Measurements from ENCODE around the gene CAPZB.

The CAPZB gene

DNA sequence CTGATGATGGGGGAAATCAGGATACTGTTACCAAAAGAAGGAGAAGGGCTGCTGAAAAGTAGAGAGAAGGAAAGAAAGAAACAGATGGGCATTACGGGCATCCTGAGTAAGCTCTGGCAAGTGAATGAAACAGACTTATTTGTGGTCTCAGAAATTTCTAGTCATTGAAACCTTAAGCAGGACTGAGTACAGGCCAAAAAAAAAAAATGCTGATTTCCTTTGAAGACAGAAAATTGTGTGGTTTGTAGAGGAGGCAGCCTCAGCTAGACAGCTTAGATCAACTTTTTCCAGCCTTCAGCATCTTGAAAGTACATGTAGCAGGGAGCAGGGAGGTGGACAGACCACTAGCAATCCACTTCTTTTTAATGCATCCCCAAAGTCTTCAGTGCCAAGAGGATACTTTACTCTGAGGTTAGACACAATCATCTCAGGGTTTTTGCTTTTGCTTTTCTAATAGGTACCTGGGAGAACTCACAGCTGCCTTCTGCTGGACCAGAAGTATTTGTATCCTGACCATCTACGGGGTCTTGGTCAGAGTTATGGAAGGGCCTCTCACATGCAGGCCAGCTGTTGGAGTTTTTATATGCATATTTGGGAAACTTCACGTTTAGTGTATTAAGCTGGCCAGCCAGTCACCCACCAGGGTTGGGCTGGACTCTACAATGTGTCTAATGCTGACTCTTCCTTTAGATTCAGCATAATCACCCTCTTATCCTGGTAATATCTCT is 10.6 kb upstream of the CAPZB start:
- Histone ChIP-seq H3K4me3 (ENCODE audit: low read length) (no peak overlapping the region), H3K4me2 (ENCODE audit: low read length) (no peak overlapping the region), H3K4me1 (ENCODE audit: control insufficient read depth, insufficient read depth, low read length) (no peaks in the 10 kb centered on the region), H3K36me3 (ENCODE audit: insufficient read depth, low read length) (no peaks in the 10 kb centered on the region), H3K9ac (ENCODE audit: low read depth, low read length) (no peak overlapping the region), H3K9me3 (replicated peaks; ENCODE audit: low read length) (no peaks in the 10 kb centered on the region), H3K27me3 (ENCODE audit: control insufficient read depth, insufficient read depth, low read length) (no peaks in the 10 kb centered on the region)

DNA sequence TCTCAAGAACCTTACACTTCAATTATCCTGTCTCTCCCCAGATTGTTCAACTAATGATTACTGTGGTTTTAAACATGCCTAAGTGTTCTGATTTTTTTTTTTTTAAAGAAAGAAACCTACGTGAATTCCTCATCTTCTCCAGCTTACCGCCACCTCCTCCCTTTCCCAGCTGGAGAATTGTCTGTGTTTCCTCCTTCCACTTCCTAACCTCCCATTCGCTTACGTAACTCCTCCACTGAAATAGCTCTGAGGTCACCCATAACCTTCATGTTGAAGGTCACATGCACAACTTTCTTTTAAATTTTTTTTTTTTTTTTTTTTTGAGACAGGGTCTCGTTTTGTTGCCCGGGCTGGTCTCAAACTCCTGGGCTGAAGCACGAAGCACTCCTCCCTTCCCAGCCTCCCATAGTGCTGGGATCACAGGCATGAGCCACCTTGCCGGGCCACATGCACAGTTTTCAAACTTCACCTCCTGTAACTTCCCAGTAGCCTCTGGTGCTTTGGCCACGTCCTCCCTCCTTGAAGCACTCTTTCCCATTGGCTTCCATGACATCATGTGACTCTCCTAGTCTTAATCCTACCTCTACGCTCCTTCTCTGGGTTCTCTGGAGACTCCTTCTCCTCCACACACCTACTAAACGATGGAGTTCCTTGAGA is 9.8 kb upstream of the CAPZB start:
- Histone ChIP-seq H3K36me3 (ENCODE audit: insufficient read depth, low read length) (no peaks in the 10 kb centered on the region), H3K4me2 (ENCODE audit: low read length) (no peak overlapping the region), H3K9ac (ENCODE audit: low read depth, low read length) (no peak overlapping the region), H3K4me1 (ENCODE audit: control insufficient read depth, insufficient read depth, low read length) (no peaks in the 10 kb centered on the region), H3K9me3 (replicated peaks; ENCODE audit: low read length) (no peaks in the 10 kb centered on the region), H3K4me3 (ENCODE audit: low read length) (no peak overlapping the region), H3K27me3 (ENCODE audit: control insufficient read depth, insufficient read depth, low read length) (no peaks in the 10 kb centered on the region)

DNA sequence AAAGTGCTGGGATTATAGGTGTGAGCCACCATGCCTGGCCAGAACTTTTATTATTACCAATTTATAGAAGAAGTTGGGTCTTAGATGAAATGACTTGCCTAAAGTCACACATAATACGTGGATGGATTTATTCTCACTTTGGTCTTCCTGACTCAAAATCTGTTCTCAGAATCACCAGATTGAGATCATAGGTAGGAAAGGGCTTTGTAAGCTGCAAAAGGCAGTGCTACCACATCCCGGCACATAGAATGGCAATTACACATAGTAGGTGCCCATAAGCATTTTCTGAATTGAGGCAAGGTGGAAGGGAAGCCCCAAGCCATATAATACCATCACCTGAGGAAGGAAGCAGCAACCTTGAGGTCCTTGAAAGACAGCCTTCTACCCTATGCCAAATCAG is 8.2 kb upstream of the CAPZB start:
- Histone ChIP-seq H3K4me1 (ENCODE audit: control insufficient read depth, insufficient read depth, low read length) (no peaks in the 10 kb centered on the region), H3K9me3 (replicated peaks; ENCODE audit: low read length) (no peaks in the 10 kb centered on the region), H3K27me3 (ENCODE audit: control insufficient read depth, insufficient read depth, low read length) (no peaks in the 10 kb centered on the region), H3K36me3 (ENCODE audit: insufficient read depth, low read length) (no peaks in the 10 kb centered on the region), H3K4me3 (ENCODE audit: low read length) (no peak overlapping the region), H3K4me2 (ENCODE audit: low read length) (no peak overlapping the region), H3K9ac (ENCODE audit: low read depth, low read length) (no peak overlapping the region)

DNA sequence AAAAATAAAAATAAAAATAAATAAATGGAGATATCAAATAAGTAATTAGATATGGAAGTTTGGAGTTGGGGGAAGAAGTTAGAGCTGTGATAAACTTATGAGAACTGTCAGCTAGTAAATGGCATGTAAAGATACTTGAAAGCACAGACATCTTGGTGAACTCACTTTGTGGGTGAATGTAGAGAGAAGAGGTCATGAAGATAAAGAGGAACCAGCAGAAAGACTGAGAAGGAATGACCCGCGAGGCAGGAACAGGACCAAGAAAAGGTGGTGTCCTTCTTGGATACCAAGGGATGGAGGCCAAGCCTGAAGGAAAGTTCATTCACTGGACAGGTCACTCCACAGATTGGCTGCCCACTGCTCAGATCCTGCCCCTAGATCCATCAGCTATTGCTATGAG is 4.7 kb upstream of the CAPZB start:
- Histone ChIP-seq H3K27me3 (ENCODE audit: control insufficient read depth, insufficient read depth, low read length) (no peaks in the 10 kb centered on the region), H3K36me3 (ENCODE audit: insufficient read depth, low read length) (no peaks in the 10 kb centered on the region), H3K4me1 (ENCODE audit: control insufficient read depth, insufficient read depth, low read length) (peaks cover 8% of the 10 kb centered on the region), H3K4me3 (ENCODE audit: low read length) (no peak overlapping the region), H3K9ac (ENCODE audit: low read depth, low read length) (no peak overlapping the region), H3K9me3 (replicated peaks; ENCODE audit: low read length) (no peaks in the 10 kb centered on the region), H3K4me2 (ENCODE audit: low read length) (no peak overlapping the region)

DNA sequence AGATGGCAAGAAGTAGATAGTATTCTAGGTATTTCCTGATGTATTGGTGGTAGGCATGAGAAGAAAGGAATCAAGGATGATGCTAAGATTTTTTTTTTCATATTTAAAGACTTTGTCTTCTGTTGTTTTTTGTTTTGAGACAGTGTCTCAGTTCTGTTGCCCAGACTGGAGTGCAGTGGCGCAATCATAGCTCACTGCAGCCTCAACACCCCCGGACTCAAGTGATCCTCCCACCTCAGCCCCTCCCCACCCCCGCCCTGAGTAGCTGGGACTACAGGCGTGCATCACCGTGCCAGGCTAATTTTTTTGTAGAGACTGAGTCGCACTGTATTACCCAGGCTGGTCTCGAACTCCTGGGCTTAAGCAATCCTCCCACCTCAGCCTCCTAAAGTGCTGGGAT is 2.8 kb upstream of the CAPZB start:
- peaks cover 20% of the 10 kb centered on the region for H3K4me1 ChIP-seq (ENCODE audit: control insufficient read depth, insufficient read depth, low read length)

DNA sequence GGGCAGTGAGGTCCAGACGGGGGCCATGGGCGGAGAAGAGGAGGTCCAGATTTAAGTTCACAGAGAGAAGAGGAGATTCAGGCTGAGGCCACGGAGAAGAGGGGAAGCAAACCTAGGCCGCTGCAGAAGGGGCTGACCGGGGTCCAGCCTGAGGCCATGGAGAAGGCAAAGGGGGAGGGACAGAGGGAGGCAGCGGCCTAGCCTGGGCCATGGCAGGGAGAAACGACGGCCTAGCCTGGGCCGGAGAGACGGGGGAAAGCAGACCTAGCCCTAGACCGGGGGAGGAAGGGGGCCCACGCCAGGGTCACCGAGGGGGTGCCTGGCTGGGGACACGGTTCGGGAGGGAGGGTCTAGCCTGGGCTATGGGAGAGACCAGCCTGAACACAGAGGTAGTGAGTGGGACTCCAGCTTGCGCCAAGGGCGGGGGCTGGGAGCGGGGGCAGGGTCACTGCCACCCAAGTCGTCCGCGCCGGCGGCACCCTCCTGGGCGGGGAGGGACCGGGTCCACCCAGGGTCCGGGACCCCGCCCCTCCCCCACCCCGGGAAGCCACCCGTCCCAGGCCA is 459 bp downstream of the CAPZB start:
- H3K9me3 ChIP-seq (replicated peaks; ENCODE audit: low read length) = no peaks in the 10 kb centered on the region
- peaks cover 23% of the 10 kb centered on the region for H3K36me3 ChIP-seq (ENCODE audit: insufficient read depth, low read length)
- peak overlapping the region; percentile 99 for H3K4me3 ChIP-seq (ENCODE audit: low read length)
- no peaks in the 10 kb centered on the region for H3K27me3 ChIP-seq (ENCODE audit: control insufficient read depth, insufficient read depth, low read length)
- H3K4me1 ChIP-seq (ENCODE audit: control insufficient read depth, insufficient read depth, low read length) = peaks cover 39% of the 10 kb centered on the region
- peak overlapping the region; percentile 98 for H3K9ac ChIP-seq (ENCODE audit: low read depth, low read length)
- peak overlapping the region; percentile 98 for H3K4me2 ChIP-seq (ENCODE audit: low read length)

More for the DNA sequence above, 2.8 kb upstream of the CAPZB start:
- no peak overlapping the region for H3K9ac ChIP-seq (ENCODE audit: low read depth, low read length)
- no peak overlapping the region for H3K4me3 ChIP-seq (ENCODE audit: low read length)
- H3K27me3 ChIP-seq (ENCODE audit: control insufficient read depth, insufficient read depth, low read length) = no peaks in the 10 kb centered on the region
- H3K36me3 ChIP-seq (ENCODE audit: insufficient read depth, low read length) = peaks cover 9% of the 10 kb centered on the region
- no peak overlapping the region for H3K4me2 ChIP-seq (ENCODE audit: low read length)
- no peaks in the 10 kb centered on the region for H3K9me3 ChIP-seq (replicated peaks; ENCODE audit: low read length)

DNA sequence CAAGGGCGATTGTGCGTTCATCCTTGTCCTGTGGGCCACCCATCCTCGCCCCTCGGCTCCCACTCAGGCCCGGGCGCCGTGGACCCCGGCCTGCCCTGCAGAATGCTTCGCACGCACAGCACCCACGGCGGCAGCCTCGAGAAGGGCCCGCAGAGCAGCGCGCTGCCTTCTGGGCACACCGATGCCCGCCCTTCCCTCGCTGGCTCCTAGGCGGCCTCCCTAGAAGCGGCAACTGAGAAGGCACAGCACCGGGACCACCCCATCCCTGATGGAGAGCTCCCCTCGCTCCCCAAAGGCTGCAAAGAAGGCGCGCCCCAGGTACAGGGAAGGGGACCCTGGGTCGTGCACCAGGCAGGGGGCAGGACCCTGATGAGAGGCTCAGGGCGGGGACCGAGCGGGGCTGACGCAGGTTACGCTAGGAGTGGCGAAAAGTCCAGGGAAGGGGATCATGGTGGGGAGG is 971 bp downstream of the CAPZB start:
- no peaks in the 10 kb centered on the region for H3K9me3 ChIP-seq (replicated peaks; ENCODE audit: low read length)
- H3K27me3 ChIP-seq (ENCODE audit: control insufficient read depth, insufficient read depth, low read length) = no peaks in the 10 kb centered on the region
- peaks cover 39% of the 10 kb centered on the region for H3K4me1 ChIP-seq (ENCODE audit: control insufficient read depth, insufficient read depth, low read length)
- H3K4me3 ChIP-seq (ENCODE audit: low read length) = peak overlapping the region; percentile 99
- peak overlapping the region; percentile 98 for H3K9ac ChIP-seq (ENCODE audit: low read depth, low read length)
- peaks cover 23% of the 10 kb centered on the region for H3K36me3 ChIP-seq (ENCODE audit: insufficient read depth, low read length)
- H3K4me2 ChIP-seq (ENCODE audit: low read length) = peak overlapping the region; percentile 98

DNA sequence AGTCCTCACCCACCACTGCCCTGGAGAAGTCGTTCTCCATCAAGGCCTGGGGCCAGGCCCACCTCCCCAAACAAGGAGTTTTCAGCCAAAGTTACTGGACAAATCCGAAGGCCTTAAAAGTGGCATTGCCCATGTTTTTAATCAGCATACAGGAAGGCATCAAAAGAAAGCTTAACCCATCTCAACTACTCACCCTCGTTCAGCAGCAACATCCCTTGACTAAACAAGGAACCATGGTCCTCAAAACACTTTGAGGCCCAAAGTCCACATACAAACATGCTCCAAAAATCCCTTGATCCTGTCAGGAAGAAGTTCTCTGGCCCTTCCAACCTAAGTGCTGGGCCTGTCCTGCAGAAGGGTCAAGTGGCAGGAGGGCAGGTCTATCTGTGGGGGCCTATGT is 1.6 kb downstream of the CAPZB start:
- peak overlapping the region; percentile 98 for H3K9ac ChIP-seq (ENCODE audit: low read depth, low read length)
- H3K27me3 ChIP-seq (ENCODE audit: control insufficient read depth, insufficient read depth, low read length) = no peaks in the 10 kb centered on the region
- no peaks in the 10 kb centered on the region for H3K9me3 ChIP-seq (replicated peaks; ENCODE audit: low read length)
- H3K36me3 ChIP-seq (ENCODE audit: insufficient read depth, low read length) = peaks cover 23% of the 10 kb centered on the region
- H3K4me3 ChIP-seq (ENCODE audit: low read length) = peak overlapping the region; percentile 99
- H3K4me2 ChIP-seq (ENCODE audit: low read length) = peak overlapping the region; percentile 98
- peaks cover 39% of the 10 kb centered on the region for H3K4me1 ChIP-seq (ENCODE audit: control insufficient read depth, insufficient read depth, low read length)

DNA sequence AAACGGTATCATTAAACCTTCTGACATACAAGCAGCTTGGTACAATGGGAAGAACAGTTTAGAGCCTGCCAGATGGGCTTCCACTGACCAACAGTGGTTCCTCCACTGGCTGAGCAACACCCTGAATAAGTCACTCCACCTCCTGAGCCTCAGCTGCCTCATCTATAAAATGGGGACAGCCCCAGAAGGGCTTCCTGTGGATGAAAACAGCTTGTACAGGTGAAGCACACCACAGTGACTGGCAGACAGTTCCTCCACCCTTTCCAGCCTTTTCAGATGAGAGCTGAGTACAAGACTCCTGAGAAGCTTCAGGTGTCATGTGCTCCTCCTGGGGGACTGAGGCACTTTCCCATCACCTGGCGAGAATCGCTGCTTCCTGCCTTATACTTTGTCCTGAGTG is 2.1 kb downstream of the CAPZB start:
- peak overlapping the region; percentile 98 for H3K4me2 ChIP-seq (ENCODE audit: low read length)
- H3K4me3 ChIP-seq (ENCODE audit: low read length) = peak overlapping the region; percentile 99
- no peaks in the 10 kb centered on the region for H3K9me3 ChIP-seq (replicated peaks; ENCODE audit: low read length)
- peaks cover 39% of the 10 kb centered on the region for H3K4me1 ChIP-seq (ENCODE audit: control insufficient read depth, insufficient read depth, low read length)
- H3K27me3 ChIP-seq (ENCODE audit: control insufficient read depth, insufficient read depth, low read length) = no peaks in the 10 kb centered on the region
- peak overlapping the region; percentile 98 for H3K9ac ChIP-seq (ENCODE audit: low read depth, low read length)
- H3K36me3 ChIP-seq (ENCODE audit: insufficient read depth, low read length) = peaks cover 26% of the 10 kb centered on the region

DNA sequence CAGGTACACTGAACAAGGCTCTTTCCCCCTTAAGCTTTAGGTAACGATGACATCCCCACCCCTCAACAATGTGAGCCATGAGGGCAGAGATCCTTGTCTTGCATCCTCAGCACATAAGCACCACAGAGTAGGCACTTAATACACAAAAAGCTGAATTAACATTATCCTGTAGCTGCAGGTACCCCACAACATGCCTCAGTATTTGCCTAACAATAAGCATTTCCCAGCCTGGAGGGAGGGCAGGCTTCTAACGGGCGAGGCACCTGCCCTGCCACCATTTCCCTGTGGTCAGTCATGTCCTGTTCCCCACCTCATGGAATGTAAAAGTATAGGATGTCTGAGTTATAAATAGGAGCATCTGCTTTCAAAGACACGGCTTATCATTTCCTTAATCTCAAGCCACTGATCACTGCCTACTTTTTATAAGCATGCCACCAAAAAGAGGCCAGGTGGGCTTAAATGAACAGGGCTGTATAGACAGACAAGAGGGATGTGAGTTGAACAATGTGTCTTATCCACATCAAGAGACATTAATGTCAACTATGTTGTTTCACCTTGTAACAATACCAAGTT is 3.4 kb downstream of the CAPZB start:
- peaks cover 36% of the 10 kb centered on the region for H3K36me3 ChIP-seq (ENCODE audit: insufficient read depth, low read length)
- H3K4me2 ChIP-seq (ENCODE audit: low read length) = peak overlapping the region; percentile 98
- peaks cover 42% of the 10 kb centered on the region for H3K4me1 ChIP-seq (ENCODE audit: control insufficient read depth, insufficient read depth, low read length)
- no peak overlapping the region for H3K4me3 ChIP-seq (ENCODE audit: low read length)
- no peak overlapping the region for H3K9ac ChIP-seq (ENCODE audit: low read depth, low read length)
- H3K9me3 ChIP-seq (replicated peaks; ENCODE audit: low read length) = no peaks in the 10 kb centered on the region
- H3K27me3 ChIP-seq (ENCODE audit: control insufficient read depth, insufficient read depth, low read length) = no peaks in the 10 kb centered on the region

DNA sequence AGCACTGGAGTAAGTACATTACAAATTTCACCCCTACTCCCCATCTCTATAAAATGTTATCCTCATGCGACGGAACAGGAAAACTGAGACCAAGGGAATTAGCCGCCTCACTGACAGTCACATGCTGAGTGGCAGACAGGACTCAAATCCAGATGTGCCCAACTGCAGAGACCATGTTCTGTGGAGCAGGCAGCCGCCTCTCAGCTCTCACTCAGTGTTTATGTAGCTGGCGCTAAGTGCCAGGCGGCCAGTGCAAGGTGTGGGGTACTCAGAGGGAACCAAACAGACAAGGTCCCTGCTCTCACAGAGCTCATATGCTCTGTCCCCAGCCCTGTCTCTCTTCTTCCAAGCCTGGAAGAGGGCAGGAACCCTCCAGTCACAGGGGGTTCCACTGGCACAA is 5.1 kb downstream of the CAPZB start:
- Histone ChIP-seq H3K4me2 (ENCODE audit: low read length) (no peak overlapping the region), H3K4me3 (ENCODE audit: low read length) (no peak overlapping the region), H3K27me3 (ENCODE audit: control insufficient read depth, insufficient read depth, low read length) (no peaks in the 10 kb centered on the region), H3K4me1 (ENCODE audit: control insufficient read depth, insufficient read depth, low read length) (peaks cover 37% of the 10 kb centered on the region), H3K36me3 (ENCODE audit: insufficient read depth, low read length) (peaks cover 41% of the 10 kb centered on the region), H3K9me3 (replicated peaks; ENCODE audit: low read length) (no peaks in the 10 kb centered on the region), H3K9ac (ENCODE audit: low read depth, low read length) (no peak overlapping the region)
